Measurements from ENCODE around the gene ENDOD1. TPM values are rescaled to one million over a fixed set of nuclear protein-coding genes. Genes with fewer than 3 reads are reported as not detected.

Gene ENDOD1
- total RNA-seq, 1 experiment from 2014 or later: 11.4 TPM

DNA sequence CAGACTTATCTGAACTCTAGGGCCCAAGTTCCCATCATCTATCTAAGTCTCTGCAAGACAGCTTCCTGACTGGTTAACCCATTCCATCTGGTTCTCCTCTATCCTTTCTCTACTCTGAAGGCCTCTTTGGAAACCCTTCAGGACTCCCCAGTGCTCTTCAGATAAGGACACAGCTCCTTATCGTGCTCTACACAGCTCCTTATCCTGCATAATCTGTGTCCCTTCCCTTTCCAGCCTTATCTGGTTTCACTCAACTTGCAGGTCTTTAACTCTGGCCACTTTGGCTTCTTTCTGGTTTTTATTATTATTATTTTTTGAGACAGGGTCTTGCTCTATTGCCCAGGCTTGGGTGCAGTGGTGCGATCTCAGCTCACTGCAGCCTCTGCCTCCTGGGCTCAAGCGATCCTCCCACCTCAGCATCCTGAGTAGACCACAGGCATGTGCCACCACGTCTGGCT is 10.6 kb downstream of the ENDOD1 start:
- Mint-ChIP-seq H3K27me3 (ENCODE audit: insufficient read depth, unreplicated experiment) (no peaks in the 10 kb centered on the region), H3K36me3 (ENCODE audit: insufficient read depth, unreplicated experiment) (peaks cover 7% of the 10 kb centered on the region), H3K9me3 (ENCODE audit: unreplicated experiment) (no peaks in the 10 kb centered on the region), H3K4me3 (ENCODE audit: unreplicated experiment) (no peak overlapping the region), H3K4me1 (ENCODE audit: insufficient read depth, unreplicated experiment) (peaks cover 10% of the 10 kb centered on the region), H3K27ac (ENCODE audit: low read depth, unreplicated experiment) (peak overlapping the region; percentile 23)
- CTCF ChIA-PET: interaction anchor here (1.7 kb wide), 1 partner anchor 32 kb away, joined by 5 read pairs; no protein-coding TSS in a partner anchor
- intact Hi-C loops (cut with micrococcal nuclease): no loop called here
- TF ChIP-seq, protein P1, sequence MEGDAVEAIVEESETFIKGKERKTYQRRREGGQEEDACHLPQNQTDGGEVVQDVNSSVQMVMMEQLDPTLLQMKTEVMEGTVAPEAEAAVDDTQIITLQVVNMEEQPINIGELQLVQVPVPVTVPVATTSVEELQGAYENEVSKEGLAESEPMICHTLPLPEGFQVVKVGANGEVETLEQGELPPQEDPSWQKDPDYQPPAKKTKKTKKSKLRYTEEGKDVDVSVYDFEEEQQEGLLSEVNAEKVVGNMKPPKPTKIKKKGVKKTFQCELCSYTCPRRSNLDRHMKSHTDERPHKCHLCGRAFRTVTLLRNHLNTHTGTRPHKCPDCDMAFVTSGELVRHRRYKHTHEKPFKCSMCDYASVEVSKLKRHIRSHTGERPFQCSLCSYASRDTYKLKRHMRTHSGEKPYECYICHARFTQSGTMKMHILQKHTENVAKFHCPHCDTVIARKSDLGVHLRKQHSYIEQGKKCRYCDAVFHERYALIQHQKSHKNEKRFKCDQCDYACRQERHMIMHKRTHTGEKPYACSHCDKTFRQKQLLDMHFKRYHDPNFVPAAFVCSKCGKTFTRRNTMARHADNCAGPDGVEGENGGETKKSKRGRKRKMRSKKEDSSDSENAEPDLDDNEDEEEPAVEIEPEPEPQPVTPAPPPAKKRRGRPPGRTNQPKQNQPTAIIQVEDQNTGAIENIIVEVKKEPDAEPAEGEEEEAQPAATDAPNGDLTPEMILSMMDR (IDR thresholded peaks at IDR 0.05; ENCODE audit: unreplicated experiment): no peak
- DNase-seq (ENCODE audit: unreplicated experiment): no peak
- no TSS peak for BruUV-seq (replicated peaks)
- POLR2A ChIA-PET: interaction anchor here (0.6 to 2.9 kb wide), 2 partner anchors 8 to 728 kb away, joined by 5 to 20 read pairs; no protein-coding TSS in a partner anchor

DNA sequence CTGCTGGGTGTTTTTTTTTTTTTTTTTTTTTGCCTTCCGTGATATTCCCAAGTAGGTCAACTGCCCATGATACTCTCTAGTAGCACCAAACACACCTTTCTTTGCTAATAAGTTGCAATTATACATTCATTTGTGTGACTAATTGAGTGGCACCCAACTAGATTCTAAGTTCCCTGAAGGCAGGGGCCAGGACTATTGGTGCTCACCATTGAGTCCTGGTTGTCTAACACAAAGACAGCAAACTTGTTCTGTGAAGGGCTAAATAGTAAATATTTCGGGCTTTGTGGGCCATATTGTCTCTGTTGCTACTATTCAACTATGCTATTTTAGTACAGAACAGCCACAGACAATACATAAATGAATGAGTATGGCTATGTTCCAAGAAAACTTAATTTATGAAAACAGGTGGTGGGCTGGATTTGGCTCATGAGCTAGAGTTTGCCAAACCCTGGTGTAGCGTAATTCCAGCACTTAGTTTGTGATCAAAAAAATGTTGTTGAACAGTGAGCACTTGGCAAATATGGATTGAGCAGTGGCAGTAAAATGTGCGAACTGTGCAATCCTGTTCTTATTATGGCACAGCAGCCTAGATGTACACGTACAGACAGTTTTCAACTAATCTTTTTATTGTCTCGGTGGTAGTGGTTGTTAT is 11.3 kb downstream of the ENDOD1 start:
- Mint-ChIP-seq H3K4me1 (ENCODE audit: insufficient read depth, unreplicated experiment) (peaks cover 12% of the 10 kb centered on the region), H3K27me3 (ENCODE audit: insufficient read depth, unreplicated experiment) (no peaks in the 10 kb centered on the region), H3K36me3 (ENCODE audit: insufficient read depth, unreplicated experiment) (peaks cover 7% of the 10 kb centered on the region), H3K9me3 (ENCODE audit: unreplicated experiment) (no peaks in the 10 kb centered on the region), H3K27ac (ENCODE audit: low read depth, unreplicated experiment) (no peak overlapping the region), H3K4me3 (ENCODE audit: unreplicated experiment) (no peak overlapping the region)
- POLR2A ChIA-PET: interaction anchor here (0.6 to 9.3 kb wide), 3 partner anchors 9 to 728 kb away, joined by 5 to 242 read pairs (median 45); partner anchors contain the start of genes ENDOD1 and SRSF8
- intact Hi-C loops (cut with micrococcal nuclease): no loop called here
- TF ChIP-seq, protein P1 (IDR thresholded peaks at IDR 0.05; ENCODE audit: unreplicated experiment): no peak
- no TSS peak for BruUV-seq (replicated peaks)
- no peak for DNase-seq (ENCODE audit: unreplicated experiment)
- CTCF ChIA-PET: interaction anchor here (1.0 kb wide), 1 partner anchor 9 kb away, joined by 3 read pairs; no protein-coding TSS in a partner anchor

DNA sequence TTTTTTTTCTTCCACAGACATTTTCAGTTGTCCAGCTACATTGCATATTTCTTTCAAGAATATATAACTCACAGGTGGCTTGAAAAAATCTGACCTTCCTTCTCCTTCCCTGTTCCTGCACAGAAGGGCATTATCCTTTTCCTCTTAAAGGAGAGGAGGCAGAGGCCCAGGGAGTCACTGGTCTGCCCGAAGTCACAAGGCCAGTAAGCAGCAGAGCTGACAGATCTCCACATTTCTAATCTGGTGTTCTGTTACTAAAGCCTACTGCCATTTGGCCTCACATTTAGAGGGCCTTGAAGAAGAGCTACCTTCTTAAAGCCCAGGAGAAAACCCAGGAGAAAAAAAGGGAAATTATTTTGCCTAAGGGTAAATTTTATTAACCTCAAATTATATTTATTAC is 12.3 kb downstream of the ENDOD1 start:
- Mint-ChIP-seq H3K36me3 (ENCODE audit: insufficient read depth, unreplicated experiment) (peaks cover 7% of the 10 kb centered on the region), H3K27me3 (ENCODE audit: insufficient read depth, unreplicated experiment) (no peaks in the 10 kb centered on the region), H3K9me3 (ENCODE audit: unreplicated experiment) (no peaks in the 10 kb centered on the region), H3K27ac (ENCODE audit: low read depth, unreplicated experiment) (no peak overlapping the region), H3K4me1 (ENCODE audit: insufficient read depth, unreplicated experiment) (peaks cover 17% of the 10 kb centered on the region), H3K4me3 (ENCODE audit: unreplicated experiment) (no peak overlapping the region)
- TF ChIP-seq, protein P1 (IDR thresholded peaks at IDR 0.05; ENCODE audit: unreplicated experiment): no peak
- ChIA-PET POLR2A (interaction anchor here (0.7 to 9.3 kb wide), 6 partner anchors 10 to 1551 kb away, joined by 3 to 242 read pairs (median 5); partner anchors contain the start of genes CWC15, ENDOD1, KDM4D and SRSF8), CTCF (interaction anchor here (0.6 to 1.4 kb wide), 2 partner anchors 30 to 604 kb away, joined by 3 read pairs; no protein-coding TSS in a partner anchor)
- intact Hi-C loops (cut with micrococcal nuclease): no loop called here
- no TSS peak for BruUV-seq (replicated peaks)
- DNase-seq (ENCODE audit: unreplicated experiment): no peak

GRCh38 chr11:95102733-95103132 is 13.1 kb downstream of the ENDOD1 start:
- Mint-ChIP-seq H3K36me3 (ENCODE audit: insufficient read depth, unreplicated experiment) (peaks cover 7% of the 10 kb centered on the region), H3K27me3 (ENCODE audit: insufficient read depth, unreplicated experiment) (no peaks in the 10 kb centered on the region), H3K27ac (ENCODE audit: low read depth, unreplicated experiment) (no peak overlapping the region), H3K4me1 (ENCODE audit: insufficient read depth, unreplicated experiment) (peaks cover 19% of the 10 kb centered on the region), H3K4me3 (ENCODE audit: unreplicated experiment) (no peak overlapping the region), H3K9me3 (ENCODE audit: unreplicated experiment) (no peaks in the 10 kb centered on the region)
- intact Hi-C loops (cut with micrococcal nuclease): no loop called here
- BruUV-seq (replicated peaks): no TSS peak
- TF ChIP-seq, protein P1 (IDR thresholded peaks at IDR 0.05; ENCODE audit: unreplicated experiment): no peak
- POLR2A ChIA-PET: interaction anchor here (0.7 to 9.3 kb wide), 7 partner anchors 11 to 687 kb away, joined by 3 to 242 read pairs (median 4); partner anchors contain the start of genes CWC15, ENDOD1, FAM76B and KDM4D
- DNase-seq (ENCODE audit: unreplicated experiment): no peak
- CTCF ChIA-PET: interaction anchor here (1.0 to 1.4 kb wide), 3 partner anchors 9 to 603 kb away, joined by 3 to 6 read pairs (median 5); no protein-coding TSS in a partner anchor

Data from MCF 10A (cell line).